ENCODE data around the gene ANO6. TPM values are rescaled to one million over a fixed set of nuclear protein-coding genes. Genes with fewer than 3 reads are reported as not detected.
A peak's percentile ranks its signal among the peaks of the same experiment; 100 is the strongest.

ANO6 gene
- total RNA-seq, 1 experiment from 2014 or later, result 51.4 TPM

GRCh38 chr12:45342171-45342570 lies 126.3 kb downstream of the ANO6 start:
- no peaks in the 10 kb centered on the region for H3K9me2 ChIP-seq (ENCODE audit: insufficient read depth)
- no peak for DNase-seq
- H3K79me2 ChIP-seq (ENCODE audit: low read depth), result peaks cover 9% of the 10 kb centered on the region; the same call in 1 of the 2 replicates
- H3K36me3 ChIP-seq (ENCODE audit: low read depth), result peaks cover 9% of the 10 kb centered on the region; the same call in 1 of the 2 replicates
- no TSS peak for BruUV-seq (replicated peaks)
- H3K4me2 ChIP-seq, result 0 out of 2 replicates have a peak overlapping the region, but pooled peaks have one; percentile 32
- no peaks in the 10 kb centered on the region for H3K27me3 ChIP-seq (ENCODE audit: insufficient read depth, low read depth)
- TF ChIP-seq CTCF (conservative IDR thresholded peaks at IDR 0.05) (no peak), EZH2 (IDR thresholded peaks at IDR 0.05; ENCODE audit: low read depth) (no peak)
- ChIA-PET POLR2A (ENCODE audit: unreplicated experiment) (no interaction called here), CTCF (no interaction called here)
- intact Hi-C loops (cut with micrococcal nuclease; ENCODE audit: unreplicated experiment), result no loop called here
- H3K27ac ChIP-seq, result peak overlapping the region; percentile 17; the same call in 1 of the 2 replicates
- H3K4me3 ChIP-seq, result no peak overlapping the region
- H3K4me1 ChIP-seq (replicated peaks; ENCODE audit: insufficient read depth), result peaks cover 17% of the 10 kb centered on the region
- no peak overlapping the region for H2AFZ ChIP-seq
- H4K20me1 ChIP-seq (ENCODE audit: insufficient read depth), result peaks cover 3% of the 10 kb centered on the region; the same call in 1 of the 2 replicates
- H3K9me3 ChIP-seq (ENCODE audit: insufficient read depth, low read depth), result no peaks in the 10 kb centered on the region
- no peaks in the 10 kb centered on the region for H3F3A ChIP-seq (ENCODE audit: insufficient read depth, low read depth)

GRCh38 chr12:45342848-45343247 lies 127.0 kb downstream of the ANO6 start:
- Histone ChIP-seq H3K9me3 (ENCODE audit: insufficient read depth, low read depth) (no peaks in the 10 kb centered on the region), H3K27ac (peak overlapping the region; percentile 17), H3K4me1 (replicated peaks; ENCODE audit: insufficient read depth) (peaks cover 17% of the 10 kb centered on the region), H3F3A (ENCODE audit: insufficient read depth, low read depth) (no peaks in the 10 kb centered on the region), H3K36me3 (ENCODE audit: low read depth) (peaks cover 13% of the 10 kb centered on the region), H3K9me2 (ENCODE audit: insufficient read depth) (no peaks in the 10 kb centered on the region), H3K79me2 (ENCODE audit: low read depth) (peaks cover 9% of the 10 kb centered on the region; the same call in 1 of the 2 replicates), H3K4me2 (peak overlapping the region; percentile 32), H3K27me3 (ENCODE audit: insufficient read depth, low read depth) (no peaks in the 10 kb centered on the region), H4K20me1 (ENCODE audit: insufficient read depth) (peaks cover 3% of the 10 kb centered on the region; the same call in 1 of the 2 replicates), H3K4me3 (no peak overlapping the region), H2AFZ (no peak overlapping the region)
- ChIA-PET CTCF (no interaction called here), POLR2A (ENCODE audit: unreplicated experiment) (no interaction called here)
- TF ChIP-seq EZH2 (IDR thresholded peaks at IDR 0.05; ENCODE audit: low read depth) (no peak), CTCF (conservative IDR thresholded peaks at IDR 0.05) (no peak)
- DNase-seq, result no peak
- intact Hi-C loops (cut with micrococcal nuclease; ENCODE audit: unreplicated experiment), result no loop called here
- BruUV-seq (replicated peaks), result no TSS peak

- no TSS peak for BruUV-seq (replicated peaks)
- Histone ChIP-seq H3K9me2 (ENCODE audit: insufficient read depth) (no peaks in the 10 kb centered on the region), H2AFZ (no peak overlapping the region), H3K27me3 (ENCODE audit: insufficient read depth, low read depth) (no peaks in the 10 kb centered on the region), H3K9me3 (ENCODE audit: insufficient read depth, low read depth) (no peaks in the 10 kb centered on the region), H3K79me2 (ENCODE audit: low read depth) (peaks cover 5% of the 10 kb centered on the region; the same call in 1 of the 2 replicates), H4K20me1 (ENCODE audit: insufficient read depth) (peaks cover 3% of the 10 kb centered on the region; the same call in 1 of the 2 replicates), H3K4me2 (peak overlapping the region; percentile 32), H3F3A (ENCODE audit: insufficient read depth, low read depth) (no peaks in the 10 kb centered on the region), H3K27ac (peak overlapping the region; percentile 17), H3K4me3 (no peak overlapping the region), H3K4me1 (replicated peaks; ENCODE audit: insufficient read depth) (peaks cover 17% of the 10 kb centered on the region), H3K36me3 (ENCODE audit: low read depth) (peaks cover 19% of the 10 kb centered on the region)
- intact Hi-C loops (cut with micrococcal nuclease; ENCODE audit: unreplicated experiment), result no loop called here
- POLR2A ChIA-PET (ENCODE audit: unreplicated experiment), result no interaction called here
- TF ChIP-seq CTCF (conservative IDR thresholded peaks at IDR 0.05), result no peak
- CTCF ChIA-PET, result no interaction called here
- peak; percentile 17 to 42 for DNase-seq
Measured at GRCh38 chr12:45343269-45344051, 127.6 kb downstream of the ANO6 start.
